HEK293 (cell line): ENCODE data around the gene MDM2.

Experiments
- YY1 ChIP-seq: fragments of 450-650 bp; formaldehyde crosslinking; IDR thresholded peaks from 2 replicates; pipeline ENCODE4 v1.5.1; 2018; ENCODE audit warnings: missing biosample characterization, missing genetic modification characterization
- ZNF133 ChIP-seq: fragments of 450-650 bp; formaldehyde crosslinking; IDR thresholded peaks from 2 replicates; pipeline ENCODE4 v1.5.1; 2016; ENCODE audit warnings: missing biosample characterization, missing genetic modification characterization
- ZNF274 ChIP-seq, 2 experiments: fragments of 200-500 bp in 1 of 2; fragments of 450-650 bp in 1 of 2; sonication (Bioruptor generic) in 1 of 2; formaldehyde crosslinking in 1 of 2; IDR thresholded peaks; 2 replicates each; pipeline versions ENCODE4 v1.5.1 to v1.6.1; 2014 to 2016; ENCODE audit warnings: borderline replicate concordance in 1 of 2, inconsistent platforms in 1 of 2, low read length in 1 of 2, missing biosample characterization in 1 of 2, missing genetic modification characterization in 1 of 2
- TF ChIP-seq, protein P1 (sequence below): fragments of 450-650 bp; formaldehyde crosslinking; IDR thresholded peaks from 2 replicates; pipeline ENCODE4 v1.5.1; 2016; ENCODE audit warnings: missing biosample characterization, missing genetic modification characterization

GRCh38 chr12:68803948-68804656 is 3.9 kb upstream of the MDM2 start:
- TF ChIP-seq, protein P1, sequence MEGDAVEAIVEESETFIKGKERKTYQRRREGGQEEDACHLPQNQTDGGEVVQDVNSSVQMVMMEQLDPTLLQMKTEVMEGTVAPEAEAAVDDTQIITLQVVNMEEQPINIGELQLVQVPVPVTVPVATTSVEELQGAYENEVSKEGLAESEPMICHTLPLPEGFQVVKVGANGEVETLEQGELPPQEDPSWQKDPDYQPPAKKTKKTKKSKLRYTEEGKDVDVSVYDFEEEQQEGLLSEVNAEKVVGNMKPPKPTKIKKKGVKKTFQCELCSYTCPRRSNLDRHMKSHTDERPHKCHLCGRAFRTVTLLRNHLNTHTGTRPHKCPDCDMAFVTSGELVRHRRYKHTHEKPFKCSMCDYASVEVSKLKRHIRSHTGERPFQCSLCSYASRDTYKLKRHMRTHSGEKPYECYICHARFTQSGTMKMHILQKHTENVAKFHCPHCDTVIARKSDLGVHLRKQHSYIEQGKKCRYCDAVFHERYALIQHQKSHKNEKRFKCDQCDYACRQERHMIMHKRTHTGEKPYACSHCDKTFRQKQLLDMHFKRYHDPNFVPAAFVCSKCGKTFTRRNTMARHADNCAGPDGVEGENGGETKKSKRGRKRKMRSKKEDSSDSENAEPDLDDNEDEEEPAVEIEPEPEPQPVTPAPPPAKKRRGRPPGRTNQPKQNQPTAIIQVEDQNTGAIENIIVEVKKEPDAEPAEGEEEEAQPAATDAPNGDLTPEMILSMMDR (tag by site-specific recombination): no peak
- TF ChIP-seq YY1 (no peak), ZNF274 (IDR thresholded peaks at IDR 0.05; ENCODE audit: low read length) (no peak), ZNF274 (tag by site-specific recombination; IDR thresholded peaks at IDR 0.05; ENCODE audit: borderline replicate concordance) (no peak), ZNF133 (tag by site-specific recombination) (no peak)
